Measurements from ENCODE around the gene AMMECR1L.
"Not testable (repeated sequence)": the region's sequence is repeated elsewhere in the genome, so short reads cannot be mapped to it uniquely, and the experiment has no call there.

Gene AMMECR1L

GRCh38 chr2:127886593-127886935 is 808 bp upstream of the AMMECR1L start:
- not testable (repeated sequence) for DNase-seq

- DNase-seq, result not testable (repeated sequence)
These were observed 655 bp downstream of the AMMECR1L start for GRCh38 chr2:127884861-127885740.

- no peak for DNase-seq
These were observed 1.3 kb downstream of the AMMECR1L start for GRCh38 chr2:127884436-127884835.

GRCh38 chr2:127879899-127880298 is 5.9 kb downstream of the AMMECR1L start:
- DNase-seq, result no peak

- no peak for DNase-seq
These were observed 8.1 kb downstream of the AMMECR1L start for GRCh38 chr2:127877626-127878025.

GRCh38 chr2:127877136-127877535 is 8.6 kb downstream of the AMMECR1L start:
- DNase-seq, result no peak

GRCh38 chr2:127874378-127875269 is 11.1 kb downstream of the AMMECR1L start:
- DNase-seq, result no peak

GRCh38 chr2:127873707-127874303 is 12.0 kb downstream of the AMMECR1L start:
- DNase-seq, result no peak

GRCh38 chr2:127872354-127872753 is 13.4 kb downstream of the AMMECR1L start:
- no peak for DNase-seq

GRCh38 chr2:127865926-127866325 is 19.8 kb downstream of the AMMECR1L start:
- no peak for DNase-seq

GRCh38 chr2:127864877-127865276 is 20.9 kb downstream of the AMMECR1L start:
- DNase-seq, result no peak

- DNase-seq, result no peak
These were observed 23.5 kb downstream of the AMMECR1L start for GRCh38 chr2:127862228-127862627.

- DNase-seq, result no peak
These were observed 25.6 kb downstream of the AMMECR1L start for GRCh38 chr2:127860130-127860529.

GRCh38 chr2:127859712-127860085 is 26.1 kb downstream of the AMMECR1L start:
- DNase-seq, result no peak

- no peak for DNase-seq
These were observed 28.4 kb downstream of the AMMECR1L start for GRCh38 chr2:127857265-127857808.

- DNase-seq, result no peak
These were observed 32.1 kb downstream of the AMMECR1L start for GRCh38 chr2:127853671-127854070.

- no peak for DNase-seq
These were observed 33.4 kb downstream of the AMMECR1L start for GRCh38 chr2:127852388-127852787.

GRCh38 chr2:127847931-127848330 is 37.8 kb downstream of the AMMECR1L start:
- DNase-seq, result no peak

- DNase-seq, result no peak
These were observed 40.8 kb downstream of the AMMECR1L start for GRCh38 chr2:127844973-127845372.

- DNase-seq, result no peak
These were observed 42.1 kb downstream of the AMMECR1L start for GRCh38 chr2:127843677-127844076.

GRCh38 chr2:127841466-127842178 is 44.1 kb downstream of the AMMECR1L start:
- DNase-seq, result no peak

GRCh38 chr2:127840893-127841292 is 44.9 kb downstream of the AMMECR1L start:
- no peak for DNase-seq

GRCh38 chr2:127834951-127835350 is 50.8 kb downstream of the AMMECR1L start:
- no peak for DNase-seq

All from NCI-H524 treated with DMSO at 0.1 percent for 48 hours (cell line).